K562 (cell line): ENCODE measurements around the gene MRI1. TPM values are rescaled to one million over a fixed set of nuclear protein-coding genes. Genes with fewer than 3 reads are reported as not detected.

ENCODE experiments used
- CBX3 ChIP-seq, 2 experiments: IDR thresholded peaks; 1 replicate in 1 of 2; 2 replicates in 1 of 2; pipeline ENCODE4 v1.6.1; 2012; ENCODE audit warnings: inconsistent platforms in 2 of 2, low read length in 2 of 2, borderline replicate concordance in 1 of 2, control low read depth in 1 of 2
- COPS2 ChIP-seq: fragments of 450-650 bp; conservative IDR thresholded peaks from 2 replicates; pipeline ENCODE4 v1.6.1; 2016; ENCODE audit warnings: mild to moderate bottlenecking, moderate library complexity
- ELF1 ChIP-seq: fragments of 200-800 bp; sonication (Bioruptor generic); IDR thresholded peaks from 2 replicates; pipeline ENCODE4 v1.6.1; 2016; ENCODE audit warnings: missing genetic modification characterization, missing compliant biosample characterization
- EZH2 ChIP-seq: IDR thresholded peaks from 2 replicates; pipeline ENCODE4 v1.6.1; 2012; ENCODE audit warnings: low read depth, mild to moderate bottlenecking, inconsistent platforms, low read length, borderline replicate concordance
- FOXA3 ChIP-seq, 2 experiments: fragments of 450-650 bp in 1 of 2; sonication (generic) in 1 of 2; formaldehyde crosslinking; IDR thresholded peaks in 1 of 2; conservative IDR thresholded peaks in 1 of 2; 2 replicates each; pipeline versions ENCODE4 v1.4.0 to v1.8.0; 2020 to 2022; ENCODE audit warnings: mild to moderate bottlenecking in 2 of 2, missing genetic modification reagents in 1 of 2
- HNRNPH1 ChIP-seq: fragments of 200-400 bp; formaldehyde crosslinking; optimal IDR thresholded peaks from 2 replicates; pipeline ENCODE3; 2017; ENCODE audit warnings: low read depth, mild to moderate bottlenecking, low read length, moderate library complexity
- KLF13 ChIP-seq: fragments of 450-650 bp; IDR thresholded peaks from 2 replicates; pipeline ENCODE4 v1.6.1; 2016; ENCODE audit warnings: missing genetic modification characterization, low read depth, mild to moderate bottlenecking, missing compliant biosample characterization, moderate library complexity, borderline replicate concordance
- MAFF ChIP-seq: IDR thresholded peaks from 2 replicates; pipeline ENCODE4 v1.6.1; 2012; ENCODE audit warnings: low read length, improper control_type of control experiment
- POLR2A ChIP-seq: fragments of 450-650 bp; conservative IDR thresholded peaks from 2 replicates; pipeline ENCODE4 v1.6.1; 2016
- POLR2G ChIP-seq: fragments of 200-400 bp; formaldehyde crosslinking; IDR thresholded peaks from 2 replicates; pipeline ENCODE4 v1.6.1; 2017; ENCODE audit warnings: low read depth, mild to moderate bottlenecking, antibody characterized with exemption, low read length, moderate library complexity
- POU5F1 ChIP-seq: fragments of 150-350 bp; IDR thresholded peaks from 2 replicates; pipeline ENCODE4 v1.6.1; 2014; ENCODE audit warnings: borderline replicate concordance, low read length, low read depth, mild to moderate bottlenecking; ENCODE audit not compliant: partially characterized antibody
- SOX6 ChIP-seq: fragments of 450-650 bp; IDR thresholded peaks from 2 replicates; pipeline ENCODE4 v1.6.1; 2014; ENCODE audit warnings: mild to moderate bottlenecking
- XRCC4 ChIP-seq: IDR thresholded peaks from one replicate; pipeline ENCODE4 v1.6.1; 2011; ENCODE audit not compliant: insufficient read depth, insufficient read length; ENCODE audit errors: extremely low read depth
- YBX1 ChIP-seq: fragments of 450-650 bp; IDR thresholded peaks from 2 replicates; pipeline ENCODE4 v1.7.1; 2016; ENCODE audit warnings: mild to moderate bottlenecking
- ZEB2 ChIP-seq: fragments of 450-650 bp; IDR thresholded peaks from 2 replicates; pipeline ENCODE4 v1.6.1; 2016
- ZNF197 ChIP-seq: fragments of 200-800 bp; sonication (Bioruptor generic); IDR thresholded peaks from 2 replicates; pipeline ENCODE4 v1.6.1; 2016; ENCODE audit warnings: low read depth, missing genetic modification characterization, missing compliant biosample characterization
- polyA plus RNA-seq, 8 experiments: library from polyadenylated mRNA; depleted of rRNA in 4 of 8; stranded (reverse) in 5 of 8; unstranded in 3 of 8; fragments of >200 nt; fragmentation: Nextera tagmentation in 2 of 8; fragmentation: Illumina TruSeq in 1 of 8; extraction: Ambion mirVana in 2 of 8; extraction: Trizol in 1 of 8; gene quantifications; 2 replicates each; pipeline versions ENCODE4 v1.2.1 to v1.2.3, GENCODE V29; 2011 to 2014; ENCODE audit warnings: inconsistent platforms in 1 of 8, missing spikeins in 1 of 8
- total RNA-seq, 7 experiments: library from RNA; depleted of rRNA in 6 of 7; stranded (reverse); fragments of >200 nt in 6 of 7; fragmentation: Illumina TruSeq in 2 of 7; extraction: Trizol in 2 of 7; gene quantifications; 2 replicates each; pipeline versions ENCODE4 v1.2.1 to v1.2.3, GENCODE V29; 2011 to 2021; ENCODE audit warnings: low replicate concordance in 1 of 7
- TF ChIP-seq, protein P1 (sequence below): fragments of 200-800 bp; sonication (Bioruptor generic); IDR thresholded peaks from 2 replicates; pipeline ENCODE4 v1.6.1; 2017; ENCODE audit warnings: missing genetic modification characterization, missing compliant biosample characterization
- TF ChIP-seq, protein P2 (sequence below): fragments of 450-650 bp; formaldehyde crosslinking; IDR thresholded peaks from 2 replicates; pipeline ENCODE4 v1.4.0; 2020; ENCODE audit warnings: mild to moderate bottlenecking
- TF ChIP-seq, protein P3 (sequence below): fragments of 450-650 bp; conservative IDR thresholded peaks from 2 replicates; pipeline ENCODE4 v1.6.1; 2016; ENCODE audit warnings: missing genetic modification characterization, low read depth, mild to moderate bottlenecking, missing compliant biosample characterization, moderate library complexity
- TF ChIP-seq, protein P4 (sequence below): fragments of 450-650 bp; IDR thresholded peaks from 2 replicates; pipeline ENCODE4 v1.6.1; 2018; ENCODE audit not compliant: partially characterized antibody

Gene MRI1
- total and polyA plus RNA-seq, 9 of the 15 experiments (the other 6 are each of a cell fraction or from before 2014, with no cell fraction given) = 5.5 to 57.4 (median 28.2) TPM

DNA sequence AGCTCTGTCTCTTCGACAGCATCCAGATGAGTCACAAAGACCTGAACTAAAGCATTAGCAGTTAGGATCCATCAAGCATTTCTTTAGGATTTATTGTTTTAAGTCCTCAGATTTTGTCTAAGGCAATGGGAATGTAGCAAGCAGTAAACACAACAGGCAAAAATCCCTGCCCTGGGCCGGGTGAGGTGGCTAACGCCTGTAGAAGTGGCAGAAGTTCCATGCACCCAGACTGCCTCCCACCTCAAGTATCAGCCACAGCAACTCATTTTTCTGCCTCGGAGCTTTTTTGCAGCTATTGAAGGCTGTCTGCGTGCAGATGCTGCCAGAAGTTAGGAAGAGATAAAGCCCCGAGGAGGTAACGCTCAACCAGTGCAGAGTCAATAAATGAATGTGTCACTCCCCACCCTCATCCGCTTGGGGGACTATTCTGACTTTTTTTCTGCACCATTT is 47.1 kb upstream of the MRI1 start (continued):
- TF ChIP-seq, protein P1, sequence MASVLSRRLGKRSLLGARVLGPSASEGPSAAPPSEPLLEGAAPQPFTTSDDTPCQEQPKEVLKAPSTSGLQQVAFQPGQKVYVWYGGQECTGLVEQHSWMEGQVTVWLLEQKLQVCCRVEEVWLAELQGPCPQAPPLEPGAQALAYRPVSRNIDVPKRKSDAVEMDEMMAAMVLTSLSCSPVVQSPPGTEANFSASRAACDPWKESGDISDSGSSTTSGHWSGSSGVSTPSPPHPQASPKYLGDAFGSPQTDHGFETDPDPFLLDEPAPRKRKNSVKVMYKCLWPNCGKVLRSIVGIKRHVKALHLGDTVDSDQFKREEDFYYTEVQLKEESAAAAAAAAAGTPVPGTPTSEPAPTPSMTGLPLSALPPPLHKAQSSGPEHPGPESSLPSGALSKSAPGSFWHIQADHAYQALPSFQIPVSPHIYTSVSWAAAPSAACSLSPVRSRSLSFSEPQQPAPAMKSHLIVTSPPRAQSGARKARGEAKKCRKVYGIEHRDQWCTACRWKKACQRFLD (CRISPR knock-in tag) = no peak
- TF ChIP-seq POLR2A = no peak
- TF ChIP-seq EZH2 = no peak
- no peak for TF ChIP-seq POLR2G
- TF ChIP-seq POU5F1 = no peak
- no peak for TF ChIP-seq COPS2
- no peak for TF ChIP-seq YBX1
- TF ChIP-seq, protein P2, sequence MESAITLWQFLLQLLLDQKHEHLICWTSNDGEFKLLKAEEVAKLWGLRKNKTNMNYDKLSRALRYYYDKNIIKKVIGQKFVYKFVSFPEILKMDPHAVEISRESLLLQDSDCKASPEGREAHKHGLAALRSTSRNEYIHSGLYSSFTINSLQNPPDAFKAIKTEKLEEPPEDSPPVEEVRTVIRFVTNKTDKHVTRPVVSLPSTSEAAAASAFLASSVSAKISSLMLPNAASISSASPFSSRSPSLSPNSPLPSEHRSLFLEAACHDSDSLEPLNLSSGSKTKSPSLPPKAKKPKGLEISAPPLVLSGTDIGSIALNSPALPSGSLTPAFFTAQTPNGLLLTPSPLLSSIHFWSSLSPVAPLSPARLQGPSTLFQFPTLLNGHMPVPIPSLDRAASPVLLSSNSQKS (CRISPR knock-in tag) = no peak
- no peak for TF ChIP-seq HNRNPH1
- TF ChIP-seq, protein P3, sequence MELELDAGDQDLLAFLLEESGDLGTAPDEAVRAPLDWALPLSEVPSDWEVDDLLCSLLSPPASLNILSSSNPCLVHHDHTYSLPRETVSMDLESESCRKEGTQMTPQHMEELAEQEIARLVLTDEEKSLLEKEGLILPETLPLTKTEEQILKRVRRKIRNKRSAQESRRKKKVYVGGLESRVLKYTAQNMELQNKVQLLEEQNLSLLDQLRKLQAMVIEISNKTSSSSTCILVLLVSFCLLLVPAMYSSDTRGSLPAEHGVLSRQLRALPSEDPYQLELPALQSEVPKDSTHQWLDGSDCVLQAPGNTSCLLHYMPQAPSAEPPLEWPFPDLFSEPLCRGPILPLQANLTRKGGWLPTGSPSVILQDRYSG (tag) = no peak
- TF ChIP-seq, protein P4, sequence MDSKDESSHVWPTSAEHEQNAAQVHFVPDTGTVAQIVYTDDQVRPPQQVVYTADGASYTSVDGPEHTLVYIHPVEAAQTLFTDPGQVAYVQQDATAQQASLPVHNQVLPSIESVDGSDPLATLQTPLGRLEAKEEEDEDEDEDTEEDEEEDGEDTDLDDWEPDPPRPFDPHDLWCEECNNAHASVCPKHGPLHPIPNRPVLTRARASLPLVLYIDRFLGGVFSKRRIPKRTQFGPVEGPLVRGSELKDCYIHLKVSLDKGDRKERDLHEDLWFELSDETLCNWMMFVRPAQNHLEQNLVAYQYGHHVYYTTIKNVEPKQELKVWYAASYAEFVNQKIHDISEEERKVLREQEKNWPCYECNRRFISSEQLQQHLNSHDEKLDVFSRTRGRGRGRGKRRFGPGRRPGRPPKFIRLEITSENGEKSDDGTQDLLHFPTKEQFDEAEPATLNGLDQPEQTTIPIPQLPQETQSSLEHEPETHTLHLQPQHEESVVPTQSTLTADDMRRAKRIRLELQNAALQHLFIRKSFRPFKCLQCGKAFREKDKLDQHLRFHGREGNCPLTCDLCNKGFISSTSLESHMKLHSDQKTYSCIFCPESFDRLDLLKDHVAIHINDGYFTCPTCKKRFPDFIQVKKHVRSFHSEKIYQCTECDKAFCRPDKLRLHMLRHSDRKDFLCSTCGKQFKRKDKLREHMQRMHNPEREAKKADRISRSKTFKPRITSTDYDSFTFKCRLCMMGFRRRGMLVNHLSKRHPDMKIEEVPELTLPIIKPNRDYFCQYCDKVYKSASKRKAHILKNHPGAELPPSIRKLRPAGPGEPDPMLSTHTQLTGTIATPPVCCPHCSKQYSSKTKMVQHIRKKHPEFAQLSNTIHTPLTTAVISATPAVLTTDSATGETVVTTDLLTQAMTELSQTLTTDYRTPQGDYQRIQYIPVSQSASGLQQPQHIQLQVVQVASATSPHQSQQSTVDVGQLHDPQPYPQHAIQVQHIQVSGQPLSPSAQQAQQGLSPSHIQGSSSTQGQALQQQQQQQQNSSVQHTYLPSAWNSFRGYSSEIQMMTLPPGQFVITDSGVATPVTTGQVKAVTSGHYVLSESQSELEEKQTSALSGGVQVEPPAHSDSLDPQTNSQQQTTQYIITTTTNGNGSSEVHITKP = no peak
- TF ChIP-seq ZNF197 (CRISPR knock-in tag) = no peak
- TF ChIP-seq XRCC4 = no peak
- TF ChIP-seq FOXA3 (CRISPR knock-in tag; conservative IDR thresholded peaks at IDR 0.05 in 1 of 2, IDR thresholded peaks at IDR 0.05 in 1 of 2) = peak; percentile 48 to 85; a peak in 2 of 4 replicates
- 0 out of 2 replicates have a peak, but pooled peaks have one; percentile 13 for TF ChIP-seq ZEB2
- peak in 1 of 2 experiments; percentile 90; a peak in 2 of 3 replicates for TF ChIP-seq CBX3 (IDR thresholded peaks at IDR 0.05; ENCODE audit: borderline replicate concordance in 1 of 2, low read length in 2 of 2)
- TF ChIP-seq ELF1 (tag) = no peak
- TF ChIP-seq MAFF = no peak
- TF ChIP-seq KLF13 = no peak
- TF ChIP-seq SOX6 = peak; percentile 69; the same call in 1 of the 2 replicates
